Panc1 (cell line): ENCODE data around the gene P2RX1.

ENCODE experiments used
- CTCF ChIP-seq: fragments of 450-650 bp; IDR thresholded peaks from 2 replicates; pipeline ENCODE4 v1.5.1; 2017; ENCODE audit warnings: mild to moderate bottlenecking
- POLR2AphosphoS5 ChIP-seq: IDR thresholded peaks from 2 replicates; pipeline ENCODE4 v1.6.1; 2012; ENCODE audit warnings: mild to moderate bottlenecking, low read depth, low read length, moderate library complexity

GRCh38 chr17:3864534-3864933, 51.7 kb downstream of the P2RX1 start:
- TF ChIP-seq CTCF (no peak), POLR2AphosphoS5 (no peak)
